ENCODE results near the gene RPS19BP1. TPM values are rescaled to one million over a fixed set of nuclear protein-coding genes. Genes with fewer than 3 reads are reported as not detected.

The RPS19BP1 gene
- total and polyA plus RNA-seq, 2 of the 8 experiments (the other 6 are each of a cell fraction or from before 2014, with no cell fraction given) = 77.9 to 97.9 TPM

GRCh38 chr22:39527481-39527961, 5.0 kb downstream of the RPS19BP1 start:
- peaks cover 0 to 23% of the 10 kb centered on the region in 2 experiments; a peak in 2 of 4 replicates for H3K79me2 ChIP-seq (ENCODE audit: control insufficient read depth in 1 of 2, insufficient read depth in 2 of 2, low read length in 2 of 2)
- H3K14ac ChIP-seq (ENCODE audit: insufficient read length) = no peak overlapping the region
- no peak overlapping the region for H3K18ac ChIP-seq (ENCODE audit: extremely low read depth, low read length)
- H4K8ac ChIP-seq (ENCODE audit: extremely low read depth, insufficient read depth, low read length) = no peak overlapping the region
- H3K23me2 ChIP-seq (ENCODE audit: low read depth, low read length) = peaks cover 6% of the 10 kb centered on the region
- H3K56ac ChIP-seq (replicated peaks; ENCODE audit: insufficient read length, low read depth, low read length) = no peak overlapping the region
- no peak overlapping the region for H3K4ac ChIP-seq (replicated peaks; ENCODE audit: insufficient read length, low read depth, low read length)
- no peak overlapping the region for H3K23ac ChIP-seq (ENCODE audit: insufficient read length)
- H2BK12ac ChIP-seq (ENCODE audit: low read depth, low read length) = no peak overlapping the region
- H4K5ac ChIP-seq (ENCODE audit: insufficient read length, low read depth, low read length) = no peak overlapping the region
- no peak overlapping the region for H2AK5ac ChIP-seq (ENCODE audit: low read depth, low read length)
- WGBS, 2 experiments (ENCODE audit: extremely low coverage in 1 of 2, insufficient coverage in 1 of 2, insufficient read length in 1 of 2, insufficient replicate concordance in 2 of 2, low coverage in 1 of 2, low lambda C conversion rate in 2 of 2, missing lambda C conversion rate in 1 of 2) = 83% methylated on average over 6 of the region's 6 CpGs; no CpG with 5 or more reads in 1 of the 2 experiments
- H2BK5ac ChIP-seq (ENCODE audit: low read depth, low read length) = no peak overlapping the region
- H3K79me1 ChIP-seq (ENCODE audit: low read depth, low read length) = peaks cover 3% of the 10 kb centered on the region; the same call in 1 of the 2 replicates
- DNase-seq (ENCODE audit: low read depth in 1 of 2, low spot score in 2 of 2) (no peak), FAIRE-seq (no peak)
- ChIA-PET CTCF (ENCODE audit: partially characterized antibody) (interaction anchor here (0.5 to 21.9 kb wide), 5 partner anchors 13 to 46 kb away, joined by 3 to 361 read pairs (median 23); partner anchors contain the start of gene MIEF1), POLR2A (ENCODE audit: partially characterized antibody) (interaction anchor here (1.0 to 8.9 kb wide), 6 partner anchors 7 to 185 kb away, joined by 3 to 72 read pairs (median 8); partner anchors contain the start of gene ATF4)
- no peaks in the 10 kb centered on the region for H3K9me3 ChIP-seq (ENCODE audit: insufficient read depth in 2 of 2, low read depth in 1 of 2, low read length in 1 of 2)
- H2BK15ac ChIP-seq (ENCODE audit: low read length) = no peak overlapping the region
- H3K4me2 ChIP-seq (ENCODE audit: insufficient read depth in 1 of 2, low read depth in 2 of 2, low read length in 2 of 2) = no peak overlapping the region
- H3K36me3 ChIP-seq (ENCODE audit: control insufficient read depth in 2 of 4, insufficient read depth in 4 of 4, low read length in 3 of 4) = peaks cover 16 to 27% (median 22%) of the 10 kb centered on the region in 4 experiments
- peaks cover 4 to 24% (median 9%) of the 10 kb centered on the region in 4 experiments for H3K4me1 ChIP-seq (replicated peaks in 1 of 4; ENCODE audit: control insufficient read depth in 3 of 4, insufficient read depth in 4 of 4, low read length in 3 of 4)
- H3K27me3 ChIP-seq (replicated peaks in 1 of 4; ENCODE audit: control insufficient read depth in 3 of 4, extremely low read depth in 1 of 4, insufficient read depth in 3 of 4, low read length in 3 of 4) = no peaks in the 10 kb centered on the region
- no peak overlapping the region for H4K91ac ChIP-seq (replicated peaks; ENCODE audit: insufficient read length, low read length)
- no peak overlapping the region for H3K27ac ChIP-seq (ENCODE audit: low read depth, low read length)
- no peak overlapping the region for H3K4me3 ChIP-seq (ENCODE audit: extremely low read depth in 1 of 4, insufficient read depth in 2 of 4, low read depth in 3 of 4, low read length in 4 of 4)
- no peak overlapping the region; a peak in 1 of 7 replicates for H3K9ac ChIP-seq (replicated peaks in 1 of 4; ENCODE audit: extremely low read depth in 1 of 4, low read depth in 3 of 4, low read length in 3 of 4)
- H2AFZ ChIP-seq (ENCODE audit: low read length) = no peak overlapping the region
- H4K20me1 ChIP-seq (replicated peaks in 1 of 2; ENCODE audit: control insufficient read depth in 1 of 2, insufficient read depth in 2 of 2, low read length in 2 of 2) = peaks cover 31 to 55% of the 10 kb centered on the region in 2 experiments
- TF ChIP-seq MAX (IDR thresholded peaks at IDR 0.05) (no peak), CEBPB (IDR thresholded peaks at IDR 0.05; ENCODE audit: low read depth, low read length) (0 out of 2 replicates have a peak, but pooled peaks have one; percentile 24)
- no peak overlapping the region for H2BK20ac ChIP-seq (ENCODE audit: low read length)
- H2BK120ac ChIP-seq (replicated peaks; ENCODE audit: low read depth, low read length) = no peak overlapping the region
